ENCODE results near the gene FRMPD1. TPM values are rescaled to one million over a fixed set of nuclear protein-coding genes. Genes with fewer than 3 reads are reported as not detected.

The FRMPD1 gene
- total and polyA plus RNA-seq, 2 of the 13 experiments (the other 11 are each of a cell fraction or from before 2014, with no cell fraction given): not detected

- Histone ChIP-seq H2AFZ (ENCODE audit: low read length) (no peak overlapping the region), H4K20me1 (ENCODE audit: insufficient read depth, low read length) (no peaks in the 10 kb centered on the region), H3K27me3 (ENCODE audit: control insufficient read depth in 1 of 2, insufficient read depth in 2 of 2, low read length in 2 of 2) (peaks cover 0 to 45% of the 10 kb centered on the region in 2 experiments; a peak in 3 of 5 replicates), H3K4me2 (ENCODE audit: low read depth, low read length) (no peak overlapping the region), H3K79me2 (ENCODE audit: insufficient read depth, low read length) (no peaks in the 10 kb centered on the region), H3K9me3 (ENCODE audit: low read length) (no peaks in the 10 kb centered on the region), H3K9ac (ENCODE audit: insufficient read depth, low read depth, low read length) (no peak overlapping the region), H3K27ac (ENCODE audit: extremely low read length, insufficient read depth, low read length) (no peak overlapping the region), H3K4me3 (replicated peaks in 1 of 3; ENCODE audit: insufficient read depth in 1 of 3, low read depth in 2 of 3, low read length in 3 of 3) (no peak overlapping the region), H3K4me1 (ENCODE audit: insufficient read depth, low read length) (no peaks in the 10 kb centered on the region), H3K36me3 (replicated peaks in 1 of 2; ENCODE audit: control insufficient read depth in 1 of 2, insufficient read depth in 2 of 2, low read length in 2 of 2) (no peaks in the 10 kb centered on the region)
- ATAC-seq: no peak
- no peak for DNase-seq (ENCODE audit: low spot score)
- FAIRE-seq: no peak
- POLR2A ChIA-PET: no interaction called here
- WGBS (ENCODE audit: low lambda C conversion rate): 19% methylated on average over 10 of the region's 10 CpGs
- CTCF ChIA-PET (ENCODE audit: low intra/inter-chr PET ratio, low total read pairs): no interaction called here
- intact Hi-C loops (cut with micrococcal nuclease; ENCODE audit: unreplicated experiment) (no loop called here), in situ Hi-C loops (cut with HindIII; ENCODE audit: extremely low pct_ligation_motif_present, low pct_unique_long_range_greater_than_20kb) (no loop called here)
- no TSS peak for BruUV-seq (replicated peaks)
- TF ChIP-seq NR1H2 (CRISPR knock-in tag; IDR thresholded peaks at IDR 0.05; ENCODE audit: borderline replicate concordance, low read depth) (no peak), RFX1 (IDR thresholded peaks at IDR 0.05) (no peak), EEA1 (CRISPR knock-in tag; IDR thresholded peaks at IDR 0.05; ENCODE audit: borderline replicate concordance) (no peak), SIX1 (CRISPR knock-in tag; IDR thresholded peaks at IDR 0.05; ENCODE audit: borderline replicate concordance) (no peak), THRA (CRISPR knock-in tag; IDR thresholded peaks at IDR 0.05; ENCODE audit: borderline replicate concordance) (no peak), ZBTB49 (CRISPR knock-in tag; IDR thresholded peaks at IDR 0.05; ENCODE audit: borderline replicate concordance) (no peak), ARID2 (CRISPR knock-in tag; IDR thresholded peaks at IDR 0.05; ENCODE audit: borderline replicate concordance) (no peak), ZNF382 (CRISPR knock-in tag; IDR thresholded peaks at IDR 0.05; ENCODE audit: borderline replicate concordance) (no peak), ATF1 (CRISPR knock-in tag; IDR thresholded peaks at IDR 0.05) (no peak), RBFOX2 (IDR thresholded peaks at IDR 0.05; ENCODE audit: low read depth, low read length) (no peak), NCOA2 (CRISPR knock-in tag; IDR thresholded peaks at IDR 0.05) (no peak), ZSCAN31 (CRISPR knock-in tag; IDR thresholded peaks at IDR 0.05; ENCODE audit: low read depth) (no peak), ZNF331 (CRISPR knock-in tag; IDR thresholded peaks at IDR 0.05) (no peak), YY1 (IDR thresholded peaks at IDR 0.05; ENCODE audit: insufficient read depth, insufficient replicate concordance, low read depth, low read length) (no peak)
- TF ChIP-seq, protein P1, sequence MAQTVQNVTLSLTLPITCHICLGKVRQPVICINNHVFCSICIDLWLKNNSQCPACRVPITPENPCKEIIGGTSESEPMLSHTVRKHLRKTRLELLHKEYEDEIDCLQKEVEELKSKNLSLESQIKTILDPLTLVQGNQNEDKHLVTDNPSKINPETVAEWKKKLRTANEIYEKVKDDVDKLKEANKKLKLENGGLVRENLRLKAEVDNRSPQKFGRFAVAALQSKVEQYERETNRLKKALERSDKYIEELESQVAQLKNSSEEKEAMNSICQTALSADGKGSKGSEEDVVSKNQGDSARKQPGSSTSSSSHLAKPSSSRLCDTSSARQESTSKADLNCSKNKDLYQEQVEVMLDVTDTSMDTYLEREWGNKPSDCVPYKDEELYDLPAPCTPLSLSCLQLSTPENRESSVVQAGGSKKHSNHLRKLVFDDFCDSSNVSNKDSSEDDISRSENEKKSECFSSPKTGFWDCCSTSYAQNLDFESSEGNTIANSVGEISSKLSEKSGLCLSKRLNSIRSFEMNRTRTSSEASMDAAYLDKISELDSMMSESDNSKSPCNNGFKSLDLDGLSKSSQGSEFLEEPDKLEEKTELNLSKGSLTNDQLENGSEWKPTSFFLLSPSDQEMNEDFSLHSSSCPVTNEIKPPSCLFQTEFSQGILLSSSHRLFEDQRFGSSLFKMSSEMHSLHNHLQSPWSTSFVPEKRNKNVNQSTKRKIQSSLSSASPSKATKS (CRISPR knock-in tag; IDR thresholded peaks at IDR 0.05): no peak
- TF ChIP-seq, protein P2, sequence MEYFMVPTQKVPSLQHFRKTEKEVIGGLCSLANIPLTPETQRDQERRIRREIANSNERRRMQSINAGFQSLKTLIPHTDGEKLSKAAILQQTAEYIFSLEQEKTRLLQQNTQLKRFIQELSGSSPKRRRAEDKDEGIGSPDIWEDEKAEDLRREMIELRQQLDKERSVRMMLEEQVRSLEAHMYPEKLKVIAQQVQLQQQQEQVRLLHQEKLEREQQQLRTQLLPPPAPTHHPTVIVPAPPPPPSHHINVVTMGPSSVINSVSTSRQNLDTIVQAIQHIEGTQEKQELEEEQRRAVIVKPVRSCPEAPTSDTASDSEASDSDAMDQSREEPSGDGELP (IDR thresholded peaks at IDR 0.05; ENCODE audit: borderline replicate concordance, low read depth): no peak
These were observed 33.0 kb downstream of the FRMPD1 start for GRCh38 chr9:37683531-37684371.

Data from HepG2 (cell line).